ENCODE results near the gene TMEM59. TPM values are rescaled to one million over a fixed set of nuclear protein-coding genes. Genes with fewer than 3 reads are reported as not detected.
"Not testable (repeated sequence)": the region's sequence is repeated elsewhere in the genome, so short reads cannot be mapped to it uniquely, and the experiment has no call there.

TMEM59 gene
- total RNA-seq, 1 donor from 2014 or later, result 275 TPM

DNA sequence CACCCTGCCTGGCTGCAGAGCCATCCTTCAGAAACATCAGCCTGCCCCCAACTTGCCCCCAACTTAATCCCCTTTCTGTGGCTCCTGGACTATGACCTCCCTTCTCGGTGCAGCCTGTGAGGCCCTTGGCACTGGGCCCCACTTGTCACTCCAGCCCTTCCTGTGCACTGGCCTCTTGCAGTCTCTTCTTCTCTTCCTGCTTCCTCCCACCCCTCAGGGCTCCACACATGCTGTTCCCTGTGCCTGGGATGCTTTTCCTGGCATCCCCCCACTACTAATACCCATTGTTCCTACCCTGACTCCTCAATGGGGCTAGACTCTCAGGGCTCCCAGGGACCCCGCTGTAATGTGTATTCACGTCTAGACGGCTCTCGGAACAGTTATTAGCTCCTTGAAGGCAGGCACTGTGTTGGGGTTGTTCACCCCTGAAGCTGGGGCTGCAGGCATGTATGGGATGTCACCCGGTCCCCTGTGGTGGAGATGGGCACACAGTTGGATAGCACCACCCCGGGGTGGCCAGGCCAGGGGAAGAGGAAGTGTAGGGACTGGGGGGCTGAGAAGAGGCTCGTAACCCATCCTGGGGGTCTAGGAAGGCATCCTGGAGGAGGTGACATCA lies 39.5 kb downstream of the TMEM59 start:
- DNase-seq (ENCODE audit: low spot score), result peak; percentile 46

DNA sequence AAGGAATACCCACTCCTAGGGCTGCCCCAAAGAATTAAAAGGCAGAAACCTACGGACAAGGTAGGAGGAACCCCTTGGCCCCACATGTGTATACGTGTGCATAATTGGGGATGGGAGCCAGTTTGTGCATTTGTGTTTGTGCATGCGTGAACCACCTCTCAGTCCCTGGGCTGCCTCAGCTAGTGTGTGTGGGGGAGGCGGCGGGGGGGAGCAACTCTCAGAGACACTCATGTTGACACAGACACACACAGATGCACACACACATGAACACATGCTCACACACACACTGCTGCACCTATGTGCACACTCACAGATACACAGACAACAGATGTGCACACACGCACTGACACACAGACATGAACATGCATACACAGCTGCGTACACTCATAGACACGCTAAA lies 40.1 kb downstream of the TMEM59 start:
- peak; percentile 26 for DNase-seq (ENCODE audit: low spot score)
- no peak for ATAC-seq

More for the DNA sequence above, 39.5 kb downstream of the TMEM59 start:
- ATAC-seq, result peak; percentile 38

DNA sequence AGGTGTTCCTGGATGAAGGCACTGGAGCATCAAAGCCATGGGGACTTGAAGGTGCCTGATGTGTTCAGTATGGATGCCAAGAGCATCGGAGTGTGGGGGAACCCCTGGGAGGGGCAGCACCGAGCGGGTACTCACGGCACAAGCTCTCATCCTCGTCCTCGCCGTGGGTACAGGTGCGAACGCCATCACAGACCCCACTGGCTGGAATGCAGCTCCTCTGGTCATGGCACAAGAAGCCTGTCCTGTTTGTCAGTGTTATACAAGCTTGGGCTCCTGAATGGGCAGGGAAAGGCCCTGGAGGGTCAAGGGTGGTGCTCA lies 41.0 kb downstream of the TMEM59 start:
- ATAC-seq (no peak), DNase-seq (ENCODE audit: low spot score) (no peak)

DNA sequence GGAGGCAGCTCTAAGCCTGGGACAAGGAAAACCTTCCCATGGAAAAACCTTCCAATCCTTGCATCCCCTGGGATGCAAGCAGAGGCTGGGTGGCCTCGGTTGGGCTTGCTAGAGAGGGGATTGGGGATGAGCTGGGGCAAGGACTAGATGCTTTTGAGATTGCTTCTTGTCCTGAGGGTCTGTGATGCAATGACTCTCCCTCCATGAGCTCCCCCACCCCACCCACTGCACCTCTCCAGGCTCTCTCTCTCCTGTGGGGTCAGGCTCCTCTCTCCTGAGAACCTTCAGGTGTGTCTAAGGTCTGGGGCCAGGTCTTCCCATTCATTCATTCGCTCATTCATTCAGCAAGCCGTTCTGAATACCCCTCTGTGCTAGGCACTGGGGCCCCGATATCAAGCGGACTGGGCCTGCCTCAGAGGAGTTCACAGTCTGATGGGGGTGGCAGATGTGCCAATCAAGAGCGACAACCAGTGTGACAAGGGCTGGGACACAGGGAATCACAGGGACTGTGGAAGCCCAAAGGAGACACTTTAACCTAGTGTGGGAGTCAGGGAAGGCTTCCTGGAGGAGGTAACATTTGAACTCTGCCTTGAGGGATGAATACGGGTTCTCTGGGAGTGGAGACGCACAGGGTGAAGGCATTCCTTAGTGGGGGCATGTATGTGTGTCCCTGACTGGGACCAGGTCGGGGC lies 41.5 kb downstream of the TMEM59 start:
- ATAC-seq (no peak), DNase-seq (ENCODE audit: low spot score) (peak; percentile 24)

DNA sequence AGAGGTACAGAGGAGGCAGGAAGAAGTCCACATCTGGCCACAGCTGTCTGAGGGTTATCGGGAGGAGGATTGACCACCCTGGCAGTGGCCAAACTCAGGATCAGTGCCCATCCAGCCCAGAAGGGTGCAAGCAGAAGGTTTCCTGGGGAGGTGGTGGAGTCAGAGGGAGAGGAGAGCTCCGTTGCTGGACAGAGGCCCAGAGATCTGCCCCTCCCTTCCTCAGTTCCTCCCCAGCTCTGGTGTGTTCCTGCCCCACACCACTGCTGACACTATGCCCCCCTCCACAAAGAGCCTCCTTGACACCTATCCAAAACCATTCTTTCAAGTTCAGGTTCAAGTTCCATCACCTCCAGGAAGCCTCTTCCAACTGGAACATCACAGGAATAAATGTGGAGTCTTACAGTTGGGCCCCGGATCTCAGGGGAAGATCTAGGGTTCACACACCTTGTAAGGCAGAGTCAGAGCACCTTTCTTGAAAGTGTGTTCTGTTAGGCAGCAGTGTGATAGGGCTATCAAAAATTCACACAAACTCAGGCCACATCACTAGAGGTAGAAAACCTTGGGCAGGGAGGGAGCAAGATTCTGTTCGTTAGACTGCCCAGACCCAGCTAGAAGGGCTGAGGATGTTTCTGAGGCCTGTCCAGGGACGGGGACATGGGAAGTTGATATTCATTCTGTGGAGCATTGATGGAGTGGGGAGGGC lies 42.4 kb downstream of the TMEM59 start:
- DNase-seq (ENCODE audit: low spot score), result no peak
- no peak for ATAC-seq

DNA sequence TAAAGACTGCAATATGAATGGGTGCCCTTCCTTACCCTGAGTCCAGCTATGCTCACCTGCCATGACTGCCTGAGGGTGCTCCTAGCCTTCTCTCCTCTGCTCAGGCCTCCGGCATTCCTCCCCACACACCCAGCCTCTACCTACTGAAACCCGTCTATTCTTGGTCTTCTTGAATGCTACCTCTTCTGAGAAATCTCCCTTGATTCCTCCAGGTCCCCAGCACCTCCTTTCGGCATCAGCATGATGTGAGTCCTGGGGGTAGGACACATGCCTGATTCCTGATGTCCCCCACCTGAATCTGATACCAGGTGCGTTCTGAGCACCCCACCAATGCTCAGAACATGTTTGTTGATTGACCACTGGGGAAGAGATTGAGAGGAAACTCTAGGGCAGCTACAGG lies 43.6 kb downstream of the TMEM59 start:
- no peak for ATAC-seq
- no peak for DNase-seq (ENCODE audit: low spot score)

DNA sequence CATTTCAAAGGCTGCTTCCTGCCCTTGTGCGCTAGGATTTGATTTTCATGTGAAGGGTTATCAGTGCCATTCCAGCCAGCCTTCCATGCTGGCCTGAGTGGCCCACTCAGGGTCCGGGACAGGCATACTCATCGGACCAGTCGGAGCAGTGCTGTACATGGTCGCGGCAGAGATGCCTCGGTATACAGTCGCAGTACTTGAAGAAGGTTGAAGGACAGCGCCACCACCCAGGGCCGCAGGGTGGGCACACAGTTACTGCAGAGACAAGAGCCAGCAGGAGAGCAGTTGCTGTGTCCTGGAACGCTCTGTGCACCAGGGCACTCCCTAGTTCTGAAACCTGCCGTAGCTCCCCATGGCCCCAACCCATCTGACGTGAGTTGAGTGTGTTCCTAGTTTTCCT lies 44.1 kb downstream of the TMEM59 start:
- no peak for ATAC-seq

DNA sequence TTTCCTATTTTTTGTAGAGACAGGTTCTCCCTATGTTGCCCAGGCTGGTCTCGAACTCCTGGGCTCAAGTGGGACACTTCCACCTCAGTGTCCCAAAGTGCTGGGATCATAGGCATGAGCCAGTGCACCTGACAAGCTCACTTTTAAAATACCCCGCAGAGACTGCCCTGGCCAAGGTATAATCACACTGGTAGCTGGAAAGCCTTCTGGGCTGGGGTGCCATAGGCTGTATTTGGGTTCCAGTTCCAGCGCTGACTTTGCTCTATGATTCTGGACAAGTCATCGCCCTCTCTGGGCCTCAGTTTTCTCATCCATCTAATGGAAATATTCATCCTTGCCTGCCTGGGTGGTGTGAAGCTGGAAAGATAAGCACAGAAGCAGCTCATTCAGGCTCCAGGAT lies 45.4 kb downstream of the TMEM59 start:
- no peak for DNase-seq (ENCODE audit: low spot score)
- no peak for ATAC-seq

More for the DNA sequence above, 44.1 kb downstream of the TMEM59 start:
- DNase-seq (ENCODE audit: low spot score), result no peak

DNA sequence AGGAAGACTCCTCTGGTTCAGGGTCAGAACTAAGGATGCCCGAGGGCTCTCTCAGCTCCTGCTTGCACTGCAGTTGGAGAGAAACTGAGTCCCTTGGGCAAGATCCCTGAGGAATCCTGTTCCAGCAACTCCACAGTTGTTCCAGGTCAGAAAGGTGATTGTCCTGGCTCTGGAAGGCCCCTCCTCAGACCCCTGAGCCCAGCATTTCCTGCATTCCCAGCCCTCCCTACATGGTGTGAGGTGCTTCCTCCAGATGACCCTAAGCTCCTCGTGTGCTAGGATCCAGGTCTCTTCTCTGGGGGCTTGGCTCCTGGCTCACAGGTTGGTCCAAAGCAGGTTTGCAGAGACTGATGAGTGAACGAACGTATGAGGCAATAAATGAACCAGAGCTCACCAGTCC lies 46.5 kb downstream of the TMEM59 start:
- ATAC-seq (no peak), DNase-seq (ENCODE audit: low spot score) (no peak)

DNA sequence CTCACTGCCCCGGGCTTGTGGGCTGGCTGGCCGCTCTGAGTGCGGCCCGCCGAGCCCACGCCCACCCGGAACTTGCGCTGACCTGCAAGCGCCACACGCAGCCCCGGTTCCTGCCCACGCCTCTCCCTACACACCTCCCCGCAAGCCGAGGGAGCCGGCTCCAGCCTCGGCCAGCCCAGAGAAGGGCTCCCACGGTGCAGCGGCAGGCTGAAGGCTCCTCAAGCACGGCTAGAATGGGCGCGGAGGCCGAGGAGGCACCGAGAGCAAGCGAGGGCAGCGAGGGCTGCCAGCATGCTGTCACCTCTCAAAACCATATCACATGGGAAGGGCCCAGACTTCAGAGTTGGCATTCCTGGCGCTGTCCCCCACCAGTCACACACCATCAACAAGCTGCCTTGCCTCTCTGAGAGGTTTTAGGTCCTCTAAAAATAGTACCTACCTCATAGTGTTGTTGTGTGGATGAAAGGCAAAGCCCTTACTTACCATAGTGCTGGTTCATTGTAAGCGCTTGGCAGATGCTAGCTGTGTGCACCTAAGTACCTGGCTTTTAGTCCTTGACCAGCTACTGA lies 48.4 kb downstream of the TMEM59 start:
- DNase-seq (ENCODE audit: low spot score), result peak; percentile 6
- ATAC-seq, result no peak

DNA sequence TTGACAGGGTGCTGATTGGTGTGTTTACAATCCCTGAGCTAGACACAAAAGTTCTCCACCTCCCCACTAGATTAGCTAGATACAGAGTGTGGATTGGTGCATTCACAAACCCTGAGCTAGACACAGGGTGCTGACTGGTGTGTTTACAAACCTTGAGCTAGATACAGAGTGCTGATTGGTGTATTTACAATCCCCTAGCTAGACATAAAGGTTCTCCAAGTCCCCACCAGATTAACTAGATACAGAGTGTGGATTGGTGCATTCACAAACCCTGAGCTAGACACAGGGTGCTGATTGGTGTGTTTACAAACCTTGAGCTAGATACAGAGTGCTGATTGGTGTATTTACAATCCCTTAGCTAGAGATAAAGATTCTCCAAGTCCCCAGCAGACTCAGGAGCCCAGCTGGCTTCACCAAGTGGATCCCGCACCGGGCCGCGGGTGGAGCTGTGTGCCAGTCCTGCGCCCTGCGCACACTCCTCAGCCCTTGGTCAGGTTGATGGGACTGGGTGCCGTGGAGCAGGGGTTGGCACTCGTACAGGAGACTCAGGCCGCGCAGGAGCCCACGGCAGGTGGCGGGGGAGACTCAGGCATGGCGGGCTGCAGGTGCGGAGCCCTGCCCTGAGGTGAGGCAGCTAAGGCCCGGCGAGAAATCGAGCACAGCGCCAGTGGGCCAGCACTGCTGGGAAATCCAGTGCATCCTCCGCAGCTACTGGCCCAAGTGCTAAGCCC lies 49.1 kb downstream of the TMEM59 start:
- not testable (repeated sequence) for ATAC-seq; DNase-seq (ENCODE audit: low spot score)

DNA sequence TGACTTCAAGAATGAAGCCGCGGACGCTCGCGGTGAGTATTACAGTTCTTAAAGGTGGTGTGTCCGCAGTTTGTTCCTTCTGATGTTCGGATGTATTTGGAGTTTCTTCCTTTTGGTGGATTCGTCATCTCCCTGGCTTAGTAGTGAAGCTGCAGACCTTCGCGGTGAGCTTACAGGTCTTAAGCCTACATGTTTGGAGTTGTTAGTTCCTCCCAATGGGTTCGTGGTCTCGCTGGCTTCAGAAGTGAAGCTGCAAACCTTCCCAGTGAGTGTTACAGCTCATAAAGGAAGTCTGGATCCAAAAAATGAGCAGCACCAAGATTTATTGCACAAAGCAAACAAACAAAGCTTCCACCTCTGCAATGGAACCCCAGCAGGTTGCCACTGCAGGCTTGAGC lies 49.8 kb downstream of the TMEM59 start:
- no peak for DNase-seq (ENCODE audit: low spot score)
- ATAC-seq, result no peak

DNA sequence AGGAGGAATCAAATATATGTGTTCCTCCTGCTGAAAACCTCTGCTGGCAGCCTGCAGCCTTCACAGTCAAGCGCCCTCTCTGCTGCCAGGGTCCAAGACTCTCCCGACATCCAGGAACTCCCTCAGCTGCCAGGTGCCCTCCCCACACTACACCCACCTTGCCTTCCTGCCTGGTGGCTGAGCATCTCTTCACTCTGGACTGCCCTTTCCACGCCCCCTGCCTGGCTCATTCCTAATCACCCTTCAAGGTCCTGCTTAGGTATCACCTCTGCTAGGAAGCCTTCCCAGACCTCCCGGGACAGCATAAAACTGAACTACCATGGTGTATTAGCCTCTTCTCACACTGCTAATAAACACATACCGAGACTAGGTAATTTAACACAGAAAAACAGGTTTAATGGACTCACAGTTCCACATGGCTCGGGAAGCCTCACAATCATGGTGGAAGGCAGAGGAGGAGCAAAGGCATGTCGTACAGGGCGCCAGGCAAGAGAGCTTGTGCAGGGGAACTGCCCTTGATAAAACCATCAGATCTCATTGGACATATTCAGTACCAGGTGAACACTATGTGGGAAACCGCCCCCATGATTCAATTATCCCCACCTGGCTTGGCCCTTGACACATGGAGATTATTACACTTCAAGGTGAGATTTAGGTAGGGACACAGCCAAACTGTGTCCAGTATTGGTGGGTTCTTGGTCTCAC lies 50.3 kb downstream of the TMEM59 start:
- ATAC-seq (no peak), DNase-seq (ENCODE audit: low spot score) (peak; percentile 14)

DNA sequence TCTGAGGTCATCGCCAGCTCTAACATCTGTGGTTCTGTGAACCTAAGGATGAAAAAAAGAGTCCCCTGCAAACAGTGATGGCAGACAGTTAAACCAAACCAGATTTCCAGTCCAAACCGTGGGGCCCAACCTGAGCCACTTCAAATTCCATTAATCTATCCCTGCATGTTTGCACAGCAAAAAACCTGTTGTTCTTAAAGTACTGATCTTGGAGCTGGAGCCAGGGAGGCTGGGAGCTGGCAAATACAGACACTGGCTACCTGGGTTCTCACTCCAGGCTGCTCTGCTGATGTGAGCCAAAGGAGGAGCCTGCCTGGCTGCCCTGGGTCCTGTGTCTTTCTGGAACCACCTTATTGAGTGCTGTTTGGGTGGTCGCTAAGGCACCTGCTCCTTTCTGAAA lies 51.4 kb downstream of the TMEM59 start:
- ATAC-seq (no peak), DNase-seq (ENCODE audit: low spot score) (no peak)

DNA sequence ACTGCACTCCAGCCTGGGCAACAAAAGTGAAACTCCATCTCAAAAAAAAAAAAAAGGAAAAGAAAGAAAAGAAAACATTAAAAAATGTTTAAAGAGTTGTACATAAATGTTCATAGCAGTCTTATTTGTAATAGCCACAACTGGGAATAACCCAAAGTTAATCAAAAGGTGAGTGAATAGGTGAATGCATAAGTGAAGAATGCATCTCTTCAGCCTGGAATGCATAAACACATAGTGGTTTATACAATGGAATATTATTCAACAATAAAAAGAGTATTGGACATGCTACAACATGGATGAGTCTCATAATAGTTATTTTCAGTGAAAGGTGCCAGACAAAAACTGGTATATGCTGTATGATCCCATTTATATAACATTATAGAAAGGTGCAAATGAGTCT lies 53.1 kb downstream of the TMEM59 start:
- DNase-seq (ENCODE audit: low spot score) (no peak), ATAC-seq (no peak)

DNA sequence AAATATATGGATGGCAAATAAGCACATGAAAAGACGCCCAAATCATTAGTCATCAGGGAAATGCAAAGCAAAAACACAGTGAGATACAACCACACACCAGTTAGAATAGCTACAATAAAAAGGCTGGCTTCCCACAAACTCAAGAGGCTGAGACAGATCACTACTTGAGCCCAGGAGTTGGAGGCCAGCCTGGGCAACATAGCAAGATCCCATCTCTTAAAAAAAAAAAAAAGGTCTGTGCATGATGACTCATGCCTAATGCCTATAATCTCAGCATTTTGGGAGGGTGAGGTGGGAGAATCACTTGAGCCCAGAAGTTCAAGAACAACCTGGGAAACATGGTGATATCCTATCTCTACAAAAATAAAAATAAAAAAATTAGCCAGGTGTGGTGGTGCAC lies 54.8 kb downstream of the TMEM59 start:
- DNase-seq (ENCODE audit: low spot score) (no peak), ATAC-seq (no peak)

DNA sequence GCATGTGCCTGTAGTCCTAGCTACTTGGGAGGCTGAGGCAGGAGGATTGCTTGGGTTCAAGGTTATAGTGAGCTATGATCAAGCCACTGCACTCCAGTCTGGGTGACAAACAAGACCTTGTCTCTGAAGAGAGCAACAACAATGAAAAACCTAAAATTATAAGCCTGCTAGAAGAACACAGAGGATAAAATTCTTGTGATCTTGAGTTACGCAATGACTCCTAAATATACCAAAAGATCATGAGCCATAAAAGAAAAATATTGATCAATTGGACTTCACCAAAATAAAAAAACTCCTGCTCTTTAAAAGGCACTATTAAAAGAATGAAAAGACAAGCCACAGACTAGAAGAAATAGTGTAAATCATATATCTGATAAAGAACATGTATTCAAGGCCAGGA lies 57.3 kb downstream of the TMEM59 start:
- no peak for DNase-seq (ENCODE audit: low spot score)
- no peak for ATAC-seq

DNA sequence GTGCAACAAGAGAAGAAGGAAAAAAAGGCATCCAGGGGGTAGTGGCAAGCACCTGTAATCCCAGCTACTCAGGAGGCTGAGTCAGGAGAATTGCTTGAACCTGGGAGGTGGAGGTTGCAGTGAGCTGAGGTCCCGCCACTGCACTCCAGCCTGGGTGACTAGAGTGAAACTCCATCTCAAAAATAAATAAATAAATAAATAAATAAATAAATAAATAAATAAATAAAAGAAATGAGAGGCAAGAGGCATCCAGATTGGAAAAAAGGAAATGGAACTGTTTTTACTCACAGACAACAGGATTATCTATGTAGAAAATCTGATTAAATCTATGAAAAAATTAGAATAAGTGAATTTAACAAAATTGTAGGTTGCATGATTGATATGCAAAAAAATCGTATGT lies 58.5 kb downstream of the TMEM59 start:
- not testable (repeated sequence) for ATAC-seq; DNase-seq (ENCODE audit: low spot score)

DNA sequence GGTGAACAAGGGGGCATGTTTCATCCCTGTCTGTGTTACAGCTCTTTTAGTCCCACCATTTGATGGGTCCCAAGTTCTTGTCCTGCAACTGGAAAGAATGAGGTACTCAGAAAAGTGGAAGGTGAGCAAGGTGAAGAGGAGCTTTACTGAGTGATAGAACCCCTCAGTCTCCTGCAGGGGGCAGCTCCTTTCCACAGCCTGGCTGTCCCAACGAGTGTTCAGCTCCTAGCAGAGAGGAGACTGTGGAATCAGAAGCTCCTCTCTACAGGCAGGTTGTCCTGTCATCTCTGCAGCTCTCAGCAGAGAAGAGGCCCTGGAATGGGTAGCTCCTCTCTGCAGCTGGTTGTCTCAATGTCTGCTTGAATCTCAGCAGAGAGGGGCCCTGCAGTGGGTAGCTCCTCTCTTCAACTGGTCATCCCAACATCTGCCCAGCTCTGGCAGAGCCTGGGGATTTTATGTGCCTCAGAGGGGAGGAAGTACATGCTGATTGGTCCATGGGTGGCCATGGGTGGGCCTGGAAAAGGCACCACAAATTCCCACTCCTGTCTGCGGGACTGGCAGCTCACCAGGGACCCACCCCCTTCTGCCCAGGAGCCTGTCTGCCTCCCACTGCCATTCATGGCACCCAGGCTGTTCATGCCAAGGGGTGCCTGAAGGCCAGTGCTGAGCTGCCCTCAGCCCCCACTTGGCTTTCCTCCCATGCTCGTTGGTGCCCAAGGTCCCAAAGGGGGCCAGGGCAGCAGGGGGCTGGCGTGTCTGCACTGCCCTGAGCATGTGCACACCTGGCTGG lies 60.7 kb downstream of the TMEM59 start:
- DNase-seq (ENCODE audit: low spot score) (no peak), ATAC-seq (peak; percentile 85)

DNA sequence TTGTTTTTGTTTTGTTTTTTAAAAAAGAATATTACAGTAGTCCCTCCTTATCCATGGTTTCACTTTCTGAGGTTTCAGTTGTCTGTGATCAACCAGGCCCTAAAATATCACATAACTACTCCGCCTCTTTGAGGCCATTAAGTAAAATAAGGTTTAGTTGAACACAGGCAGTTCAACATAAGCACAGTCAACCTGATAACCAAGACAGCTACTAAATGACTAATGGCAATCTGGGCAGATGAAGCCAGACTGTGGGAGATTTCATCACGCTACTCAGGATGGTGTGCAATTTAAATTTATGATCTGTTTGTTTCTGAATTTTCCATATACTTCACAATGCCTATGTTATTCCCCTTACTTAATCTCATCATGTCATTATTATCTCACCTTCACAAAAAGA lies 65.1 kb downstream of the TMEM59 start:
- no peak for DNase-seq (ENCODE audit: low spot score)
- ATAC-seq, result no peak

All from left lobe of liver (tissue), 2 donors.